HCT116 (cell line): ENCODE data around the gene MOAP1. TPM values are rescaled to one million over a fixed set of nuclear protein-coding genes. Genes with fewer than 3 reads are reported as not detected.
A peak's percentile ranks its signal among the peaks of the same experiment; 100 is the strongest.

Source experiments
- ATAC-seq: fragments of 200-7000 bp; cut with Tn5 transposase; 2 replicates; pipeline ENCODE4 v1.9.1; 2020; ENCODE audit warnings: mild to moderate bottlenecking, moderate library complexity
- BruUV-seq: library from RNA; stranded (reverse); fragments of 400-500 nt; replicated peaks from 2 replicates; lab custom pipeline; 2021; lab: Mats Ljungman, UMichigan
- CTCF ChIA-PET: fragments of 300-600 bp; sonication (Branson Sonifier 250); formaldehyde crosslinking; loops from one replicate; lab custom pipeline; 2021; ENCODE audit warnings: antibody characterized with exemption; lab: Charles Lee
- POLR2A ChIA-PET: fragments of 300-600, 350-600 bp; sonication (Branson Sonifier 250); formaldehyde crosslinking; loops from one replicate; lab custom pipeline; 2021; ENCODE audit warnings: antibody characterized with exemption; lab: Charles Lee
- RAD21 ChIA-PET, 2 experiments: fragments of 300-600 bp; sonication (Branson Sonifier 250); formaldehyde crosslinking; loops; one replicate each; lab custom pipeline; 2023; ENCODE audit warnings: low total read pairs in 2 of 2; ENCODE audit not compliant: uncharacterized antibody in 2 of 2, unreplicated experiment in 2 of 2, low non-redundant PET in 1 of 2; lab: Charles Lee
- DNase-seq: peaks from one replicate; pipeline ENCODE4 v3.0.0-alpha.2; 2010; ENCODE audit warnings: low read depth, low spot score
- H2AFZ ChIP-seq: fragments of 200-600 bp; shearing (Covaris generic), sonication (generic); 2 replicates; pipeline ENCODE4 v1.6.1; 2017; ENCODE audit warnings: low read depth, mixed run types, mixed read lengths, antibody characterized with exemption, low read length; ENCODE audit not compliant: poor library complexity, severe bottlenecking
- H3K27ac ChIP-seq: 2 replicates; pipeline ENCODE4 v1.5.1; 2012; ENCODE audit warnings: low read depth, low read length
- H3K27me3 ChIP-seq: fragments of 200-600 bp; sonication (generic); 2 replicates; pipeline ENCODE4 v1.6.1; 2016; ENCODE audit warnings: mixed run types, low read length, mixed read lengths; ENCODE audit not compliant: insufficient read depth
- H3K36me3 ChIP-seq, 2 experiments: fragments of 200-500 bp in 1 of 2; fragments of 200-600 bp in 1 of 2; sonication (Bioruptor generic) in 1 of 2; sonication (generic) in 1 of 2; 2 replicates each; pipeline versions ENCODE4 v1.5.1 to v1.6.1; 2014 to 2016; ENCODE audit warnings: low read length in 2 of 2, inconsistent platforms in 1 of 2, mixed read lengths in 1 of 2, mixed run types in 1 of 2; ENCODE audit not compliant: insufficient read depth in 2 of 2, control insufficient read depth in 1 of 2
- H3K4me1 ChIP-seq, 2 experiments: fragments of 200-600 bp in 1 of 2; sonication (generic) in 1 of 2; 2 replicates each; pipeline versions ENCODE4 v1.5.1 to v1.6.1; 2012 to 2017; ENCODE audit warnings: low read length in 2 of 2, inconsistent platforms in 1 of 2, mild to moderate bottlenecking in 1 of 2, mixed read lengths in 1 of 2, mixed run types in 1 of 2, moderate library complexity in 1 of 2; ENCODE audit not compliant: insufficient read depth in 2 of 2, control insufficient read depth in 1 of 2
- H3K4me2 ChIP-seq: fragments of 200-600 bp; sonication (generic); 2 replicates; pipeline ENCODE4 v1.6.1; 2017; ENCODE audit warnings: mixed run types, low read length, mixed read lengths
- H3K4me3 ChIP-seq, 2 experiments: fragments of 200-600 bp in 1 of 2; sonication (generic) in 1 of 2; replicated peaks in 1 of 2; 2 replicates each; pipeline ENCODE4 v1.5.1; 2011 to 2016; ENCODE audit warnings: low read length in 2 of 2, control low read depth in 1 of 2, low read depth in 1 of 2, mild to moderate bottlenecking in 1 of 2, mixed read lengths in 1 of 2, mixed run types in 1 of 2
- H3K79me2 ChIP-seq: fragments of 200-600 bp; sonication (generic); 2 replicates; pipeline ENCODE4 v1.6.1; 2017; ENCODE audit warnings: mild to moderate bottlenecking, mixed run types, low read length, moderate library complexity, mixed read lengths; ENCODE audit not compliant: insufficient read depth
- H3K9ac ChIP-seq: fragments of 200-600 bp; sonication (generic); 2 replicates; pipeline ENCODE4 v1.6.1; 2016; ENCODE audit warnings: low read length, mixed read lengths
- H3K9me2 ChIP-seq: fragments of 200-600 bp; sonication (generic), shearing (Covaris generic); 2 replicates; pipeline ENCODE4 v1.6.1; 2017; ENCODE audit warnings: mixed run types, mild to moderate bottlenecking, moderate library complexity; ENCODE audit not compliant: insufficient read depth
- H3K9me3 ChIP-seq, 2 experiments: fragments of 200-500 bp in 1 of 2; fragments of 200-600 bp in 1 of 2; sonication (Bioruptor generic) in 1 of 2; sonication (generic) in 1 of 2; 2 replicates each; pipeline ENCODE4 v1.6.1; 2014 to 2017; ENCODE audit warnings: low read length in 2 of 2, mixed read lengths in 2 of 2, inconsistent platforms in 1 of 2, low read depth in 1 of 2, mild to moderate bottlenecking in 1 of 2, mixed run types in 1 of 2, moderate library complexity in 1 of 2; ENCODE audit not compliant: control insufficient read depth in 1 of 2, insufficient read depth in 1 of 2
- H4K20me1 ChIP-seq: fragments of 200-600 bp; sonication (generic), shearing (Covaris generic); 2 replicates; pipeline ENCODE4 v1.6.1; 2017; ENCODE audit warnings: mixed run types, mild to moderate bottlenecking, moderate library complexity; ENCODE audit not compliant: insufficient read depth
- CBX3 ChIP-seq: IDR thresholded peaks from 2 replicates; pipeline ENCODE4 v1.6.1; 2012; ENCODE audit warnings: low read depth
- CEBPB ChIP-seq: IDR thresholded peaks from 2 replicates; pipeline ENCODE4 v1.6.1; 2012; ENCODE audit warnings: low read depth
- EZH2 ChIP-seq: fragments of 200-600 bp; sonication (generic); IDR thresholded peaks from 2 replicates; pipeline ENCODE4 v1.6.1; 2017; ENCODE audit warnings: antibody characterized with exemption, mixed run types
- EZH2phosphoT487 ChIP-seq: fragments of 200-600 bp; IDR thresholded peaks from 2 replicates; pipeline ENCODE4 v1.6.1; 2018; ENCODE audit warnings: antibody characterized with exemption, borderline replicate concordance
- FOSL1 ChIP-seq: IDR thresholded peaks from 2 replicates; pipeline ENCODE4 v1.6.1; 2012; ENCODE audit warnings: low read depth
- MAX ChIP-seq: IDR thresholded peaks from 2 replicates; pipeline ENCODE4 v1.6.1; 2012
- POLR2A ChIP-seq: IDR thresholded peaks from 2 replicates; pipeline ENCODE4 v1.7.0; 2011; ENCODE audit warnings: borderline replicate concordance; ENCODE audit not compliant: insufficient read depth, insufficient read length; ENCODE audit errors: extremely low read depth
- RAD21 ChIP-seq: IDR thresholded peaks from 2 replicates; pipeline ENCODE4 v1.6.1; 2012; ENCODE audit warnings: low read depth, mild to moderate bottlenecking
- SIN3A ChIP-seq: IDR thresholded peaks from 2 replicates; pipeline ENCODE4 v1.6.1; 2012; ENCODE audit warnings: low read depth
- SP1 ChIP-seq: IDR thresholded peaks from 2 replicates; pipeline ENCODE4 v1.6.1; 2012; ENCODE audit warnings: low read depth
- ZBTB33 ChIP-seq: IDR thresholded peaks from 2 replicates; pipeline ENCODE4 v1.6.1; 2011; ENCODE audit warnings: mild to moderate bottlenecking, low read length, moderate library complexity; ENCODE audit not compliant: insufficient replicate concordance; ENCODE audit errors: extremely low read depth
- ZFX ChIP-seq: fragments of 450-650 bp; IDR thresholded peaks from 2 replicates; pipeline ENCODE4 v1.6.1; 2017
- ZNF274 ChIP-seq: fragments of 200-500 bp; sonication (Bioruptor generic); IDR thresholded peaks from 2 replicates; pipeline ENCODE4 v1.6.1; 2014; ENCODE audit warnings: mild to moderate bottlenecking, low read depth, low read length, inconsistent platforms
- intact Hi-C: fragments of 100-400 bp; cut with micrococcal nuclease; formaldehyde crosslinking; loops from 2 replicates; pipeline ENCODE4 v1.10.0; 2022
- total RNA-seq: library from RNA; stranded (reverse); gene quantifications from one replicate; pipeline ENCODE4 v1.2.1, GENCODE V29; 2021; ENCODE audit not compliant: unreplicated experiment
- TF ChIP-seq, protein P1 (sequence below): IDR thresholded peaks from 2 replicates; pipeline ENCODE4 v1.6.1; 2012; ENCODE audit warnings: low read depth
- TF ChIP-seq, protein P2 (sequence below), 3 experiments: fragments of 200-600 bp in 1 of 3; sonication (generic) in 1 of 3; IDR thresholded peaks in 2 of 3; conservative IDR thresholded peaks in 1 of 3; 2 replicates each; pipeline ENCODE4 v1.5.1; 2012 to 2017; ENCODE audit warnings: low read depth in 2 of 3, low read length in 2 of 3, antibody characterized with exemption in 1 of 3, borderline replicate concordance in 1 of 3, control low read depth in 1 of 3, mild to moderate bottlenecking in 1 of 3, mixed read lengths in 1 of 3, mixed run types in 1 of 3, moderate library complexity in 1 of 3; ENCODE audit not compliant: insufficient read depth in 1 of 3

Gene MOAP1
- total RNA-seq, 1 experiment from 2014 or later, result 14.2 TPM

GRCh38 chr14:93160353-93160801, 24.3 kb downstream of the MOAP1 start:
- H3K27ac ChIP-seq, result no peak overlapping the region
- TF ChIP-seq, protein P1, sequence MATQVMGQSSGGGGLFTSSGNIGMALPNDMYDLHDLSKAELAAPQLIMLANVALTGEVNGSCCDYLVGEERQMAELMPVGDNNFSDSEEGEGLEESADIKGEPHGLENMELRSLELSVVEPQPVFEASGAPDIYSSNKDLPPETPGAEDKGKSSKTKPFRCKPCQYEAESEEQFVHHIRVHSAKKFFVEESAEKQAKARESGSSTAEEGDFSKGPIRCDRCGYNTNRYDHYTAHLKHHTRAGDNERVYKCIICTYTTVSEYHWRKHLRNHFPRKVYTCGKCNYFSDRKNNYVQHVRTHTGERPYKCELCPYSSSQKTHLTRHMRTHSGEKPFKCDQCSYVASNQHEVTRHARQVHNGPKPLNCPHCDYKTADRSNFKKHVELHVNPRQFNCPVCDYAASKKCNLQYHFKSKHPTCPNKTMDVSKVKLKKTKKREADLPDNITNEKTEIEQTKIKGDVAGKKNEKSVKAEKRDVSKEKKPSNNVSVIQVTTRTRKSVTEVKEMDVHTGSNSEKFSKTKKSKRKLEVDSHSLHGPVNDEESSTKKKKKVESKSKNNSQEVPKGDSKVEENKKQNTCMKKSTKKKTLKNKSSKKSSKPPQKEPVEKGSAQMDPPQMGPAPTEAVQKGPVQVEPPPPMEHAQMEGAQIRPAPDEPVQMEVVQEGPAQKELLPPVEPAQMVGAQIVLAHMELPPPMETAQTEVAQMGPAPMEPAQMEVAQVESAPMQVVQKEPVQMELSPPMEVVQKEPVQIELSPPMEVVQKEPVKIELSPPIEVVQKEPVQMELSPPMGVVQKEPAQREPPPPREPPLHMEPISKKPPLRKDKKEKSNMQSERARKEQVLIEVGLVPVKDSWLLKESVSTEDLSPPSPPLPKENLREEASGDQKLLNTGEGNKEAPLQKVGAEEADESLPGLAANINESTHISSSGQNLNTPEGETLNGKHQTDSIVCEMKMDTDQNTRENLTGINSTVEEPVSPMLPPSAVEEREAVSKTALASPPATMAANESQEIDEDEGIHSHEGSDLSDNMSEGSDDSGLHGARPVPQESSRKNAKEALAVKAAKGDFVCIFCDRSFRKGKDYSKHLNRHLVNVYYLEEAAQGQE, result no peak
- TF ChIP-seq ZFX (no peak), CEBPB (no peak), POLR2A (no peak), EZH2 (no peak), SIN3A (no peak), CBX3 (no peak), SP1 (no peak), RAD21 (peak; percentile 66), FOSL1 (no peak), MAX (no peak), ZBTB33 (no peak), EZH2phosphoT487 (no peak), ZNF274 (no peak)
- TF ChIP-seq, protein P2, sequence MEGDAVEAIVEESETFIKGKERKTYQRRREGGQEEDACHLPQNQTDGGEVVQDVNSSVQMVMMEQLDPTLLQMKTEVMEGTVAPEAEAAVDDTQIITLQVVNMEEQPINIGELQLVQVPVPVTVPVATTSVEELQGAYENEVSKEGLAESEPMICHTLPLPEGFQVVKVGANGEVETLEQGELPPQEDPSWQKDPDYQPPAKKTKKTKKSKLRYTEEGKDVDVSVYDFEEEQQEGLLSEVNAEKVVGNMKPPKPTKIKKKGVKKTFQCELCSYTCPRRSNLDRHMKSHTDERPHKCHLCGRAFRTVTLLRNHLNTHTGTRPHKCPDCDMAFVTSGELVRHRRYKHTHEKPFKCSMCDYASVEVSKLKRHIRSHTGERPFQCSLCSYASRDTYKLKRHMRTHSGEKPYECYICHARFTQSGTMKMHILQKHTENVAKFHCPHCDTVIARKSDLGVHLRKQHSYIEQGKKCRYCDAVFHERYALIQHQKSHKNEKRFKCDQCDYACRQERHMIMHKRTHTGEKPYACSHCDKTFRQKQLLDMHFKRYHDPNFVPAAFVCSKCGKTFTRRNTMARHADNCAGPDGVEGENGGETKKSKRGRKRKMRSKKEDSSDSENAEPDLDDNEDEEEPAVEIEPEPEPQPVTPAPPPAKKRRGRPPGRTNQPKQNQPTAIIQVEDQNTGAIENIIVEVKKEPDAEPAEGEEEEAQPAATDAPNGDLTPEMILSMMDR (IDR thresholded peaks at IDR 0.05 in 2 of 3, conservative IDR thresholded peaks at IDR 0.05 in 1 of 3; ENCODE audit: borderline replicate concordance in 1 of 3, insufficient read depth in 1 of 3, low read depth in 2 of 3, low read length in 2 of 3), result peak; percentile 34 to 58 (median 52); a peak in 5 of 6 replicates
- TF ChIP-seq, all 23 proteins: peak for 2
- DNase-seq (peak; percentile 21), ATAC-seq (peak; percentile 87)
- H3K9me2 ChIP-seq, result no peaks in the 10 kb centered on the region
- no peaks in the 10 kb centered on the region for H3K79me2 ChIP-seq
- H3K4me3 ChIP-seq, result no peak overlapping the region
- peak overlapping the region; percentile 6; the same call in 1 of the 2 replicates for H3K4me2 ChIP-seq
- H3K4me1 ChIP-seq, result peaks cover 0 to 8% of the 10 kb centered on the region in 2 experiments; a peak in 2 of 4 replicates
- BruUV-seq, result no TSS peak
- H4K20me1 ChIP-seq, result no peaks in the 10 kb centered on the region
- H3K9me3 ChIP-seq, result no peaks in the 10 kb centered on the region
- H2AFZ ChIP-seq, result no peak overlapping the region
- POLR2A ChIA-PET, result interaction anchor here (1.2 to 1.4 kb wide), 2 partner anchors 9 to 24 kb away, joined by 3 to 6 read pairs; partner anchors contain the start of genes LYSET and MOAP1
- CTCF ChIA-PET, result interaction anchor here (0.6 to 1.9 kb wide), 12 partner anchors 8 to 445 kb away, joined by 3 to 11 read pairs (median 4); no protein-coding TSS in a partner anchor
- H3K9ac ChIP-seq, result no peak overlapping the region
- H3K27me3 ChIP-seq, result no peaks in the 10 kb centered on the region
- RAD21 ChIA-PET, result interaction anchor here in 1 of 2 experiments (0.6 to 1.2 kb wide), 2 partner anchors 29 to 47 kb away, joined by 3 read pairs; no protein-coding TSS in a partner anchor
- intact Hi-C loops, result loop anchor here (1.0 kb wide), 1 partner anchor 208 kb away; no protein-coding TSS in a partner anchor
- H3K36me3 ChIP-seq, result no peaks in the 10 kb centered on the region
